K562 (cell line): ENCODE data around the gene RSBN1L. TPM values are rescaled to one million over a fixed set of nuclear protein-coding genes. Genes with fewer than 3 reads are reported as not detected.

Experiments
- ATAC-seq: fragments of 200-7000 bp; cut with Tn5 transposase; 3 replicates; pipeline ENCODE4 v1.9.1; 2020; ENCODE audit warnings: moderate library complexity
- BruUV-seq: library from RNA; stranded (reverse); fragments of 400-500 nt; replicated peaks from 2 replicates; lab custom pipeline; 2021; lab: Mats Ljungman, UMichigan
- CTCF ChIA-PET: fragments of 300-600 bp; formaldehyde crosslinking; extraction: SDS; loops from one replicate; lab custom pipeline; 2021; ENCODE audit warnings: low intra/inter-chr PET ratio; lab: Yijun Ruan, JAX
- POLR2A ChIA-PET: fragments of 300-600, 350-650 bp; sonication (Branson Sonifier 250); formaldehyde crosslinking; extraction: SDS; loops from one replicate; lab custom pipeline; 2021; ENCODE audit warnings: antibody characterized with exemption, inconsistent platforms; lab: Yijun Ruan, JAX
- DNase-seq, 4 experiments: peaks; one replicate each; pipeline versions ENCODE4 v3.0.0 to v3.0.0-alpha.2; 2011 to 2018; ENCODE audit warnings: low spot score in 3 of 4, mixed read lengths in 3 of 4; ENCODE audit errors: extremely low read depth in 1 of 4
- FAIRE-seq: peaks from 2 replicates; lab custom pipeline; 2011; peaks lifted over from hg19 to GRCh38; lab: Jason Lieb, UNC
- H2AFZ ChIP-seq: 2 replicates; pipeline ENCODE4 v1.6.0; 2011; ENCODE audit warnings: low read depth, low read length, control low read depth, inconsistent platforms
- H3K27ac ChIP-seq: fragments of 200-600 bp; 3 replicates; pipeline ENCODE4 v1.8.0; 2011; ENCODE audit warnings: low read depth, mild to moderate bottlenecking, control low read depth, inconsistent platforms, low read length, moderate library complexity, mixed read lengths; ENCODE audit errors: extremely low read depth
- H3K27me3 ChIP-seq, 2 experiments: fragments of 300-600 bp in 1 of 2; 2 replicates in 1 of 2; 3 replicates in 1 of 2; pipeline versions ENCODE4 v1.6.0 to v1.8.0; 2011; ENCODE audit warnings: inconsistent platforms in 2 of 2, low read length in 2 of 2, mild to moderate bottlenecking in 1 of 2, mixed read lengths in 1 of 2, moderate library complexity in 1 of 2; ENCODE audit not compliant: control insufficient read depth in 2 of 2, insufficient read depth in 2 of 2
- H3K36me3 ChIP-seq: fragments of 300-600 bp; 3 replicates; pipeline ENCODE4 v1.8.0; 2011; ENCODE audit warnings: mild to moderate bottlenecking, low read length, inconsistent platforms; ENCODE audit not compliant: control insufficient read depth, insufficient read depth
- H3K4me1 ChIP-seq, 2 experiments: fragments of 200-600 bp in 1 of 2; replicated peaks in 1 of 2; 2 replicates in 1 of 2; 3 replicates in 1 of 2; pipeline versions ENCODE4 v1.5.1 to v1.8.0; 2011; ENCODE audit warnings: inconsistent platforms in 2 of 2, low read length in 2 of 2, mild to moderate bottlenecking in 1 of 2, mixed read lengths in 1 of 2, moderate library complexity in 1 of 2; ENCODE audit not compliant: control insufficient read depth in 2 of 2, insufficient read depth in 2 of 2
- H3K4me2 ChIP-seq: 2 replicates; pipeline ENCODE4 v1.6.1; 2011; ENCODE audit warnings: low read length, control low read depth, inconsistent platforms, mixed read lengths; ENCODE audit not compliant: insufficient read depth
- H3K4me3 ChIP-seq: fragments of 200-600 bp; sonication (generic), shearing (Covaris generic); 2 replicates; pipeline ENCODE4 v1.5.1; 2016; ENCODE audit warnings: control low read depth, inconsistent platforms
- H3K79me2 ChIP-seq: fragments of 200-600 bp; 3 replicates; pipeline ENCODE4 v1.8.0; 2011; ENCODE audit warnings: low read length, inconsistent platforms; ENCODE audit not compliant: control insufficient read depth, insufficient read depth
- H3K9ac ChIP-seq, 2 experiments: 2 replicates each; pipeline versions ENCODE4 v1.6.0 to v1.6.1; 2011; ENCODE audit warnings: low read depth in 2 of 2, low read length in 2 of 2, control low read depth in 1 of 2, inconsistent platforms in 1 of 2, mild to moderate bottlenecking in 1 of 2, mixed read lengths in 1 of 2; ENCODE audit not compliant: insufficient read depth in 1 of 2
- H3K9me1 ChIP-seq: one replicate; pipeline ENCODE4 v1.6.0; 2011; ENCODE audit warnings: inconsistent platforms, mild to moderate bottlenecking, low read length, moderate library complexity; ENCODE audit not compliant: control insufficient read depth, insufficient read depth
- H3K9me3 ChIP-seq: replicated peaks from 2 replicates; pipeline ENCODE4 v1.5.1; 2011; ENCODE audit warnings: low read depth, low read length, inconsistent platforms; ENCODE audit not compliant: control insufficient read depth, insufficient read depth
- H4K20me1 ChIP-seq: replicated peaks from 2 replicates; pipeline ENCODE4 v1.6.1; 2011; ENCODE audit warnings: low read length, inconsistent platforms, mixed read lengths; ENCODE audit not compliant: control insufficient read depth, insufficient read depth
- ARNT ChIP-seq, 2 experiments: fragments of 450-650 bp; IDR thresholded peaks; 2 replicates each; pipeline ENCODE4 v1.6.1; 2016; ENCODE audit warnings: mild to moderate bottlenecking in 1 of 2
- BRD4 ChIP-seq: fragments of 200-600 bp; sonication (generic); IDR thresholded peaks from 2 replicates; pipeline ENCODE4 v1.6.1; 2017; ENCODE audit warnings: inconsistent platforms
- C11orf30 ChIP-seq: fragments of 450-650 bp; IDR thresholded peaks from 2 replicates; pipeline ENCODE4 v1.6.1; 2016; ENCODE audit warnings: low read depth, mild to moderate bottlenecking
- DPF2 ChIP-seq: fragments of 450-650 bp; IDR thresholded peaks from 2 replicates; pipeline ENCODE4 v1.6.1; 2016
- E2F1 ChIP-seq: sonication (generic); formaldehyde crosslinking; IDR thresholded peaks from 2 replicates; pipeline ENCODE4 v1.8.1; 2023; ENCODE audit warnings: mild to moderate bottlenecking, missing genetic modification reagents, moderate library complexity
- ELK3 ChIP-seq: fragments of 450-650 bp; formaldehyde crosslinking; IDR thresholded peaks from 2 replicates; pipeline ENCODE4 v1.4.0; 2020; ENCODE audit warnings: mild to moderate bottlenecking
- EZH2 ChIP-seq: IDR thresholded peaks from 2 replicates; pipeline ENCODE4 v1.6.1; 2012; ENCODE audit warnings: low read depth, mild to moderate bottlenecking, inconsistent platforms, low read length, borderline replicate concordance
- FOXM1 ChIP-seq, 2 experiments: fragments of 450-650 bp in 1 of 2; sonication (generic) in 1 of 2; formaldehyde crosslinking in 1 of 2; IDR thresholded peaks; 2 replicates each; pipeline versions ENCODE4 v1.6.1 to v1.9.0; 2017 to 2022; ENCODE audit warnings: low read depth in 2 of 2, mild to moderate bottlenecking in 2 of 2, missing genetic modification reagents in 1 of 2, moderate library complexity in 1 of 2
- MAFG ChIP-seq: fragments of 450-650 bp; conservative IDR thresholded peaks from 2 replicates; pipeline ENCODE4 v1.6.1; 2016; ENCODE audit warnings: missing genetic modification characterization, missing compliant biosample characterization
- NBN ChIP-seq: fragments of 450-650 bp; IDR thresholded peaks from 2 replicates; pipeline ENCODE4 v1.6.1; 2016; ENCODE audit warnings: low read depth, mild to moderate bottlenecking
- NCOR1 ChIP-seq: fragments of 450-650 bp; IDR thresholded peaks from 2 replicates; pipeline ENCODE4 v1.6.1; 2016; ENCODE audit warnings: mild to moderate bottlenecking, moderate library complexity
- NFE2 ChIP-seq: IDR thresholded peaks from 2 replicates; pipeline ENCODE4 v1.6.1; 2014; ENCODE audit warnings: antibody characterized with exemption, low read depth
- PCBP2 ChIP-seq: fragments of 200-400 bp; formaldehyde crosslinking; IDR thresholded peaks from 2 replicates; pipeline ENCODE4 v1.6.1; 2018; ENCODE audit warnings: low read length, low read depth, mild to moderate bottlenecking, moderate library complexity; ENCODE audit not compliant: poor library complexity, severe bottlenecking
- RBM14 ChIP-seq: fragments of 200-400 bp; formaldehyde crosslinking; IDR thresholded peaks from 2 replicates; pipeline ENCODE4 v1.6.1; 2018; ENCODE audit warnings: low read depth, mild to moderate bottlenecking, low read length, moderate library complexity, borderline replicate concordance; ENCODE audit not compliant: insufficient read depth
- SMARCC2 ChIP-seq: fragments of 450-650 bp; IDR thresholded peaks from 2 replicates; pipeline ENCODE4 v1.6.1; 2017; ENCODE audit warnings: antibody characterized with exemption, moderate library complexity, mild to moderate bottlenecking, low read depth
- SOX6 ChIP-seq: fragments of 450-650 bp; IDR thresholded peaks from 2 replicates; pipeline ENCODE4 v1.6.1; 2014; ENCODE audit warnings: mild to moderate bottlenecking
- TCF7 ChIP-seq: sonication (generic); IDR thresholded peaks from 2 replicates; pipeline ENCODE4 v1.6.1; 2016; ENCODE audit warnings: antibody characterized with exemption, borderline replicate concordance
- TFAP4 ChIP-seq: sonication (generic); formaldehyde crosslinking; IDR thresholded peaks from 2 replicates; pipeline ENCODE4 v1.8.0; 2022; ENCODE audit warnings: missing genetic modification reagents, mild to moderate bottlenecking, moderate library complexity, borderline replicate concordance
- ZFX ChIP-seq: sonication (generic); formaldehyde crosslinking; IDR thresholded peaks from 2 replicates; pipeline ENCODE4 v1.8.0; 2022; ENCODE audit warnings: mild to moderate bottlenecking, missing genetic modification reagents, moderate library complexity
- WGBS: fragments of 100-300 bp; shearing (Covaris generic); methylation state at CpG from one replicate; pipeline ENCODE4 v1.1.6; 2016; ENCODE audit warnings: low coverage, mixed read lengths; ENCODE audit not compliant: insufficient coverage; ENCODE audit errors: missing lambda C conversion rate; 5-methylcytosine and 5-hydroxymethylcytosine counted together
- in situ Hi-C: fragments of 300-500 bp; cut with MboI; formaldehyde crosslinking; loops from 4 replicates; pipeline ENCODE4 v1.15.0; 2018; ENCODE audit warnings: inconsistent platforms, mixed read lengths
- intact Hi-C: fragments of 100-400 bp; cut with micrococcal nuclease; formaldehyde crosslinking; loops from 2 replicates; pipeline ENCODE4 v1.14.2; 2022
- polyA plus RNA-seq, 8 experiments: library from polyadenylated mRNA; depleted of rRNA in 4 of 8; stranded (reverse) in 5 of 8; unstranded in 3 of 8; fragments of >200 nt; fragmentation: Nextera tagmentation in 2 of 8; fragmentation: Illumina TruSeq in 1 of 8; extraction: Ambion mirVana in 2 of 8; extraction: Trizol in 1 of 8; gene quantifications; 2 replicates each; pipeline versions ENCODE4 v1.2.1 to v1.2.3, GENCODE V29; 2011 to 2014; ENCODE audit warnings: inconsistent platforms in 1 of 8, missing spikeins in 1 of 8
- total RNA-seq, 7 experiments: library from RNA; depleted of rRNA in 6 of 7; stranded (reverse); fragments of >200 nt in 6 of 7; fragmentation: Illumina TruSeq in 2 of 7; extraction: Trizol in 2 of 7; gene quantifications; 2 replicates each; pipeline versions ENCODE4 v1.2.1 to v1.2.3, GENCODE V29; 2011 to 2021; ENCODE audit warnings: low replicate concordance in 1 of 7

RSBN1L gene
- total and polyA plus RNA-seq, 9 of the 15 experiments (the other 6 are each of a cell fraction or from before 2014, with no cell fraction given) = 6.2 to 35.2 (median 20.1) TPM

DNA sequence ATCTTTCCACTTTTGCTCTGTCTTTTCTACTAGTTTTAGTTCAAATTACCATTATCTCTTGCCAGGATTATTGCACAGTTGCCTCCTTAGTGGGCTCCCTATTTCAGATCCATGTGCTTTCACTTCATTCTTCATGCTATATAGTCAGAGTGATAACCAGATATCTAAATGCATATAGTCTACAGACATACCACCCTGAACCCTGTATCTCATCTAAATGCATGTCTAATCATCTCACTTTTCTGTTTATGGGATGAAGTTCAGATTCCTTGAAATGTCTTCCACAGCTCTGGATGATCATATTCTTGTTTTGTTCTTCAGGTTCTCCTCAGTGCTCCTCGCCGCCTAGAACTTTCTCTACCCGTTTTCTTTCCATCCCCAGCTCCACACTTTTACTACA lies 13.8 kb downstream of the RSBN1L start (continued):
- no peak for TF ChIP-seq RBM14
- TF ChIP-seq SMARCC2 = no peak

- ATAC-seq (peak; percentile 40), FAIRE-seq (peak; percentile 66), DNase-seq (peak in 2 of 4 experiments; percentile 44 to 48)
- peaks cover 87% of the 10 kb centered on the region for H3K79me2 ChIP-seq
- H2AFZ ChIP-seq = no peak overlapping the region
- no peaks in the 10 kb centered on the region; the same call in 1 of the 2 replicates for H4K20me1 ChIP-seq
- ChIA-PET POLR2A (interaction anchor here (1.1 to 1.8 kb wide), 4 partner anchors 8 to 18 kb away, joined by 3 to 16 read pairs (median 4); no protein-coding TSS in a partner anchor), CTCF (no interaction called here)
- peaks cover 14 to 35% of the 10 kb centered on the region in 2 experiments for H3K4me1 ChIP-seq
- no peaks in the 10 kb centered on the region for H3K27me3 ChIP-seq
- no peaks in the 10 kb centered on the region for H3K9me1 ChIP-seq
- intact Hi-C loops = no loop called here
- in situ Hi-C loops = no loop called here
- H3K27ac ChIP-seq = peak overlapping the region; percentile 56; the same call in 2 of the 3 replicates
- peak overlapping the region; percentile 5; the same call in 1 of the 2 replicates for H3K4me2 ChIP-seq
- H3K9me3 ChIP-seq = no peaks in the 10 kb centered on the region
- WGBS = 12% methylated on average over 3 of the region's 3 CpGs
- BruUV-seq = no TSS peak
- H3K4me3 ChIP-seq = no peak overlapping the region
- 0 out of 4 replicates have a peak overlapping the region, but pooled peaks of 1 of the 2 experiments have one; percentile 12 for H3K9ac ChIP-seq
- peaks cover 37% of the 10 kb centered on the region for H3K36me3 ChIP-seq
- TF ChIP-seq FOXM1 (IDR thresholded peaks at IDR 0.05; ENCODE audit: low read depth) = peak; percentile 82
- TF ChIP-seq FOXM1 (CRISPR knock-in tag; IDR thresholded peaks at IDR 0.05; ENCODE audit: low read depth) = no peak
- TF ChIP-seq EZH2 = no peak
- peak; percentile 86 for TF ChIP-seq NFE2
- no peak for TF ChIP-seq BRD4
- peak; percentile 58 for TF ChIP-seq DPF2
- TF ChIP-seq TFAP4 (CRISPR knock-in tag) = no peak
- no peak for TF ChIP-seq TCF7
- peak; percentile 42 for TF ChIP-seq NCOR1
- TF ChIP-seq MAFG (tag) = peak; percentile 96
- peak in 1 of 2 experiments; percentile 75; a peak in 1 of 4 replicates for TF ChIP-seq ARNT (IDR thresholded peaks at IDR 0.05)
- peak; percentile 56; the same call in 1 of the 2 replicates for TF ChIP-seq NBN
- peak; percentile 82 for TF ChIP-seq SOX6
- no peak for TF ChIP-seq PCBP2
- TF ChIP-seq C11orf30 = peak; percentile 91
- TF ChIP-seq E2F1 = 0 out of 2 replicates have a peak, but pooled peaks have one; percentile 5
- no peak for TF ChIP-seq ZFX (CRISPR knock-in tag)
- TF ChIP-seq ELK3 = no peak
These were observed 14.6 kb downstream of the RSBN1L start for GRCh38 chr7:77710861-77711260.
